Right renal cortex interstitium (tissue), 3 donors: Measurements from ENCODE around the gene SEPTIN2. TPM values are rescaled to one million over a fixed set of nuclear protein-coding genes. Genes with fewer than 3 reads are reported as not detected.
"Not testable (repeated sequence)": the region's sequence is repeated elsewhere in the genome, so short reads cannot be mapped to it uniquely, and the experiment has no call there.

ENCODE experiments used
- DNase-seq, 3 donors: peaks; one replicate each; pipeline ENCODE4 v3.0.0-alpha.2; 2013; ENCODE audit warnings: low read depth in 3 of 3, low spot score in 2 of 3
- polyA plus RNA-seq, 3 donors: library from polyadenylated mRNA; unstranded; fragments of 120-200 nt; gene quantifications; one replicate each; pipeline ENCODE4 v1.2.1, GENCODE V29; 2013; ENCODE audit not compliant: insufficient read length in 3 of 3

The SEPTIN2 gene
- polyA plus RNA-seq, 3 donors: 574 to 586 (median 582) TPM

- DNase-seq: no peak
Measured at GRCh38 chr2:241286348-241287090, 29.2 kb upstream of the SEPTIN2 start.

- DNase-seq: no peak
Measured at GRCh38 chr2:241288324-241288888, 27.3 kb upstream of the SEPTIN2 start.

- no peak for DNase-seq
Measured at GRCh38 chr2:241289053-241289452, 26.7 kb upstream of the SEPTIN2 start.

DNA sequence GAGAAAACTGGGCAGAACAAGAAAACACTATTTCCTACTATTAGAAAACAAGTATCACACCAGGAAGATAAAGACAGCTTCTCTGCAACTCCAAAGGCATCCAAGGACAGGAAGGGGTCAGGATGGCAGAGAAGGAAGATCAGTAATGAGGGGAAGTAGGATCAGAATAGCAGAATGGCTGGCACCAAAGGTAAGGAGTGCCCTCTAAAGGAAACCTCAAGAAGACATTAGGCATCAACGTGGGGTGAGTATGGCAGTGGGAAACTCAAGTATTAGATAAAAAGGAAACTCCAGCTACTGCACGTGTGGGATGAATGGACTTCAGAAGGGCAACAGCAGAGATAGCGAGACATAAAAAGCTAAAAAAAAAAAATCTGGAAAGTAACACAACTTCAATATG, 26.1 kb upstream of the SEPTIN2 start:
- DNase-seq: no peak

- no peak for DNase-seq
Measured at GRCh38 chr2:241291153-241291552, 24.6 kb upstream of the SEPTIN2 start.

GRCh38 chr2:241291977-241292376, 23.7 kb upstream of the SEPTIN2 start:
- DNase-seq: no peak

DNA sequence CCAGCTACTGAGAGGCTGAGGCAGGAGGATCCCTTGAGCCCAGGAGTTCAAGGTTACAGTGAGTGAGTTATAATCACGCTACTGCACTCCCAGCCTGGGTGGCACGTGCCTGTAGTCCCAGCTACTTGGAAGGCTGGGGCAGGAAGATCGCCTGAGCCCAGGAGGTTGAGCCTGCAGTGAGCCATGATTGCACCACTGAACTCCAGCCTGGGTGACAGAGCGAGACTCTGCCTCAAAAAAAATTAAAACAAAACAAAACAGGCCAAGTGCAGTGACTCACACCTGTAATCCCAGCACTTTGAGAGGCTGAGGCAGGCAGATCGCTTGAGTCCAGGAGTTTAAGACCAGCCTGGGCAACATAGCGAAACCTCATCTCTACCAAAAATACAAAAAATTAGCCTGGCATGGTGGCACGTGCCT, 22.3 kb upstream of the SEPTIN2 start:
- not testable (repeated sequence) for DNase-seq

GRCh38 chr2:241295326-241296095, 20.2 kb upstream of the SEPTIN2 start:
- DNase-seq: no peak

GRCh38 chr2:241296767-241297166, 19.0 kb upstream of the SEPTIN2 start:
- DNase-seq: no peak

GRCh38 chr2:241298673-241299072, 17.1 kb upstream of the SEPTIN2 start:
- DNase-seq: no peak

GRCh38 chr2:241300000-241300399, 15.7 kb upstream of the SEPTIN2 start:
- no peak for DNase-seq

DNA sequence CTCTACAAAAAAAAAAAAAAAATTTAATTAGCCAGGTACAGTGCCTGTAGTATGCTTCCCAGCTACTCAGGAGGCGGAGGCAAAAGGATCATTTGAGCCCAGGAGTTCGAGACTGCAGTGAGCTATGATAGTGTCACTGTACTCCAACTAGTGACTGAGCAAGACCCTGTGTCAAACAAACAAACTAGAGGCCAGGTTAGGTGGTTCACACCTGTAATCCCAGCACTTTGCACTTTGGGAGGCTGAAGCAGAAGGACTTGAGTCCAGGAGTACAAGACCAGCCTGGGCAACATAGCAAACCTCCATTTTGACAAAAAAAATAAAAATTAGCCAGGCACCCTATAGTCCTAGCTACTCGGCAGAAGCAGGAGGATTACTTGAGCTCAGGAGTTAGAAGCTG, 13.6 kb upstream of the SEPTIN2 start:
- no peak for DNase-seq

GRCh38 chr2:241302759-241303651, 12.7 kb upstream of the SEPTIN2 start:
- no peak for DNase-seq

DNA sequence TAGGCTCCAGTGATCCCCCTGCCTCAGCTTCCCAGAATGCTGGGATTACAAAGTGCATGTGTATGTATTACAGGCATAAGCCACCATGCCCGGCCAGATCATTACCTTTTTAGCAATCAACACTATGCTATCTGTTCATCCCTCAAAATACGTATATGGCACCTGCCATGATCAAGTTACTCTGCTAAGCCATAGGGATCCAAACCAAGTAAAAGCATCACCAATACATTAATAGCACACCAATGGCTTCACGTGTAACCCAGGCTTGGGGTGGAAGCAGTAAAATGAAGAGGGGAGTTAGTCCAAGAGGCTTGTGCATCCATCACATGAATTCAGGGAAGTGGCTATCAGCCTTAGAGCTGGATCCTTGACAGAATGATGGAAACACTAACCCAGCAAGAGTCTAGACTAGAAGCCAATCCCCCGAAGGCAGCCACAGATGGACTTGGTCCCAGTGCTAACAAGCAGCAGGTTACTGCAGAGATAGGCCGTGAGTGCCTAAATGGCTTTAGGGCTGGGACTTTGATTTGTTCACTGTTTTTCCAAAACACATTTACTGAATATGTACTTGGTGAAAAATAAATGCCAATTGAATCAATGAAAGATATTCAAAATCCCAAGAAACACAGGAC, 11.6 kb upstream of the SEPTIN2 start:
- DNase-seq: no peak

DNA sequence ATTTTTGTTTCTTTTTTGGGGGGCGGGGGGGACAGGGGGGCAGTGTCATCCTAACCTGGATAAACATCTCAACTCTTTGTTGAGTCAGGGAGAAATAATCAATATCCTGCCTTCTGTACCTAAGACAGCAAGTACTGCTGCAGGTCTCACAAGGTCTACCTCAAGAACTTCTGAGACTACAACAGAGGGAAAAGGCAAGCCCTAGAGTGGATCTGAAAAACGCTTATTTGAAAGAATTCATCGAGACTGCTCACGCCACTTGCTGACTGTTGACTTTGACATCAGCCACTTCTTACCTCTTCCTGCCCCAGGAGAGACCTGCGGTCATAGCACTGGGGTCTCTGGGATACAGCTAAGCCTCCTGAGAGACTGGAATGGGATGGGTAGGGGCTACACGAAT, 8.7 kb upstream of the SEPTIN2 start:
- DNase-seq: no peak

GRCh38 chr2:241308267-241308666, 7.5 kb upstream of the SEPTIN2 start:
- no peak for DNase-seq

DNA sequence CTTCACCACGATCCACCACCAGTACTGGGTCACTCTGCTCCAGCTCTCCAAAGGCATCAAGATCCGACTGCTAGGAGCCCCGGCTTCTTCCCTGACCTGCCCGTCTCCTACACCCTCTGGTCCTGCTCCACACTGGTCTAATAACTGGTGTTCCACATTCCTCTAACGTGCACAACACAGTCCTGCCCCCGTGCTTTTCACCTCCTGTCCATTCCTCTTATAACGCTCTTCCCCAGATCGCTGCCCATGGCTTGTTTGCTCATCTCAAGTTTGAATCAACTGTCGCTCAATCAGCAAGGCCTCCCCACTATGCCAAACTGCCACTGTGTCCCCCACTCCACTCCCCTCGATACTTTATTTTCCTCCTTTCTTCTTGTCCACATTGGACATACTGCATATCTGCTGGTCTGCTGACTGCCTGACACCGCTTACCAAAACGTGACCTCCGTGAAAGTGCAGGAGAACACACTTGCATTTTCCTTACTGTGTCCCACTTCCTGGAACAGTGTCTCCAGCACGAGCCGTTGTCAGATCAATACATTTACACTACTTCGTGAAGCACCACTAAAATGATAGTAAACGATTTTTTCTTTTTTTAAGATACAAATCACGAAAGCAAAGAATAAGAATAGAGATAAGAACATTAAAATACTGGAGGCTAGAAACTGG, 6.8 kb upstream of the SEPTIN2 start:
- no peak for DNase-seq

GRCh38 chr2:241309684-241310117, 6.0 kb upstream of the SEPTIN2 start:
- no peak for DNase-seq

DNA sequence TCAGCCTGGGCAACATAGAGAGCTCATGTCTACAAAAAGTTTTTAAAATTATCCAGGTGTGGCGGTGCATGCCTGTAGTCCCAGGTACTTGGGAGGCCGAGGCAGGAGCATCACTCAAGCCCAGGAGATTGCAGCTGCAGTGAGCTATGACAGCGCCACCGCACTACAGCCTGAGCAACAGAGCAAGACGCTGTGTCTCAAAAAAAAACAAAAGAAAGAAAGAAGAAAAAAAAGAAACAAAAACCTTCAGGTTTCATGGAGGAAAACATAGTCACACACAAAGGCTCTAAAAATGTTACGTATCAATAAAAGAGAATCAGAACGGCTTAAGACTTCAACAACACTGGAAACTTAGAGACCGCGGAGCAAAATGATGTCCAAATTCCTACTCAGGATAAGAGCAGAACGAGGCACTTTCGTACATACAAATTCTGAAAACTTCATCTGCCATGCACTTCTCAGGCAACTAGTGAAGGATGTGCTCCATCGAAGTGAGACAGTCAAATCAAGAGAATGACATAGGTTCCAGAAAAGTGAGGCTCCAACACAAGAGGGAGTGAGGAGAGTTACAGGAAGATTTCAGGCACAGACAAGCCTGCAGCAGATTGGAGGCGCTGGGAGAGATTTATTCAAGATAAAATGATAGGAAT, 4.7 kb upstream of the SEPTIN2 start:
- no peak for DNase-seq
